Activated effector memory CD4-positive, alpha-beta T cell treated with anti-CD3 and anti-CD28 coated beads, Interleukin-2, amount 50 U/mL, for 16 hours (primary cell): Measurements from ENCODE around the gene DDX4.

Experiments
- DNase-seq: peaks from one replicate; pipeline ENCODE4 v3.0.0-alpha.2; 2020

The DDX4 gene

GRCh38 chr5:55829956-55830355 is 92.1 kb downstream of the DDX4 start:
- no peak for DNase-seq

- DNase-seq: no peak
These were observed 94.6 kb downstream of the DDX4 start for GRCh38 chr5:55832446-55832845.

GRCh38 chr5:55836191-55836590 is 98.3 kb downstream of the DDX4 start:
- no peak for DNase-seq

GRCh38 chr5:55841976-55842375 is 104.1 kb downstream of the DDX4 start:
- DNase-seq: no peak

- no peak for DNase-seq
These were observed 110.0 kb downstream of the DDX4 start for GRCh38 chr5:55847837-55848236.

- no peak for DNase-seq
These were observed 110.9 kb downstream of the DDX4 start for GRCh38 chr5:55848783-55849182.

GRCh38 chr5:55850839-55851674 is 113.2 kb downstream of the DDX4 start, which contains the start of gene IL31RA:
Gene IL31RA, plus strand, starts transcription at chr5:55851357. Its CDS starts 214 bp downstream, at chr5:55851571.
- DNase-seq: no peak

- DNase-seq: no peak
These were observed 113.8 kb downstream of the DDX4 start for GRCh38 chr5:55851675-55851979.

GRCh38 chr5:55852503-55852902 is 114.6 kb downstream of the DDX4 start:
- no peak for DNase-seq

- DNase-seq: no peak
These were observed 115.3 kb downstream of the DDX4 start for GRCh38 chr5:55853041-55853670.

GRCh38 chr5:55853818-55854217 is 116.0 kb downstream of the DDX4 start:
- DNase-seq: no peak

GRCh38 chr5:55855509-55855908 is 117.6 kb downstream of the DDX4 start:
- no peak for DNase-seq

- DNase-seq: no peak
These were observed 118.8 kb downstream of the DDX4 start for GRCh38 chr5:55856516-55857246.

GRCh38 chr5:55857247-55857640 is 119.4 kb downstream of the DDX4 start:
- DNase-seq: no peak

- DNase-seq: no peak
These were observed 120.2 kb downstream of the DDX4 start for GRCh38 chr5:55858104-55858503.

- no peak for DNase-seq
These were observed 122.4 kb downstream of the DDX4 start for GRCh38 chr5:55860288-55860687.

- DNase-seq: no peak
These were observed 122.8 kb downstream of the DDX4 start for GRCh38 chr5:55860709-55861108.

- DNase-seq: no peak
These were observed 127.0 kb downstream of the DDX4 start for GRCh38 chr5:55864606-55865541.

- no peak for DNase-seq
These were observed 128.0 kb downstream of the DDX4 start for GRCh38 chr5:55865831-55866230.

- DNase-seq: no peak
These were observed 128.6 kb downstream of the DDX4 start for GRCh38 chr5:55866485-55866884.
